B cell (primary cell): ENCODE results near the gene GLI3. TPM values are rescaled to one million over a fixed set of nuclear protein-coding genes. Genes with fewer than 3 reads are reported as not detected.

ENCODE experiments used
- ATAC-seq: fragments of 200-7000 bp; cut with Tn5 transposase; one replicate; pipeline ENCODE4 v1.10.0; 2021; ENCODE audit warnings: low read depth, mild to moderate bottlenecking, moderate number of reproducible peaks, moderate library complexity
- CTCF ChIA-PET: fragments of 350-600 bp; sonication (Branson Sonifier 250); formaldehyde crosslinking; loops from one replicate; lab custom pipeline; 2021; ENCODE audit warnings: antibody characterized with exemption, inconsistent platforms; lab: Charles Lee
- POLR2A ChIA-PET: fragments of 350-600 bp; sonication (Branson Sonifier 250); formaldehyde crosslinking; loops from one replicate; lab custom pipeline; 2021; ENCODE audit warnings: antibody characterized with exemption; lab: Charles Lee
- DNase-seq: peaks from one replicate; pipeline ENCODE4 v3.0.0; 2013
- H2AFZ ChIP-seq: 2 replicates; pipeline ENCODE4 v1.6.1; 2012; ENCODE audit warnings: mild to moderate bottlenecking, low read depth, low read length; ENCODE audit not compliant: insufficient read depth, poor library complexity, severe bottlenecking
- H3K27ac ChIP-seq, 2 donors: 1 replicate in 1 of 2; 2 replicates in 1 of 2; pipeline ENCODE4 v1.5.1; 2012 to 2013; ENCODE audit warnings: low read length in 2 of 2, mild to moderate bottlenecking in 2 of 2, moderate library complexity in 1 of 2
- H3K27me3 ChIP-seq, 4 experiments: fragments of 200-600 bp in 1 of 4; sonication (generic) in 1 of 4; replicated peaks in 1 of 4; 1 replicate in 2 of 4; 2 replicates in 2 of 4; pipeline versions ENCODE4 v1.6.1 to v1.7.0; 2013 to 2016; ENCODE audit warnings: low read length in 3 of 4, mild to moderate bottlenecking in 2 of 4, mixed read lengths in 1 of 4, moderate library complexity in 1 of 4; ENCODE audit not compliant: insufficient read depth in 4 of 4, control insufficient read depth in 3 of 4; ENCODE audit errors: control extremely low read depth in 1 of 4
- H3K36me3 ChIP-seq, 2 experiments: replicated peaks in 1 of 2; 1 replicate in 1 of 2; 2 replicates in 1 of 2; pipeline versions ENCODE4 v1.6.1 to v1.7.1; 2013; ENCODE audit warnings: low read length in 1 of 2; ENCODE audit not compliant: insufficient read depth in 2 of 2, control insufficient read depth in 1 of 2; ENCODE audit errors: control extremely low read depth in 1 of 2, extremely low read depth in 1 of 2
- H3K4me1 ChIP-seq, 2 donors: fragments of 200-600 bp in 1 of 2; sonication (generic) in 1 of 2; 1 replicate in 1 of 2; 2 replicates in 1 of 2; pipeline versions ENCODE4 v1.5.1 to v1.6.1; 2013 to 2017; ENCODE audit warnings: low read length in 2 of 2; ENCODE audit not compliant: control insufficient read depth in 2 of 2, insufficient read depth in 2 of 2
- H3K4me2 ChIP-seq: replicated peaks from 2 replicates; pipeline ENCODE3; 2012; ENCODE audit warnings: mild to moderate bottlenecking, low read depth, low read length; ENCODE audit not compliant: poor library complexity, severe bottlenecking
- H3K4me3 ChIP-seq, 5 experiments: fragments of 200-600 bp in 1 of 5; sonication (generic) in 1 of 5; 1 replicate in 3 of 5; 2 replicates in 2 of 5; pipeline versions ENCODE4 v1.5.1 to v1.7.0; 2011 to 2016; ENCODE audit warnings: low read length in 4 of 5, mild to moderate bottlenecking in 4 of 5, low read depth in 2 of 5, control low read depth in 1 of 5, moderate library complexity in 1 of 5; ENCODE audit not compliant: insufficient read depth in 1 of 5; ENCODE audit errors: control extremely low read depth in 1 of 5, extremely low read depth in 1 of 5
- H3K79me2 ChIP-seq: fragments of 200-600 bp; sonication (generic); one replicate; pipeline ENCODE4 v1.6.0; 2016; ENCODE audit warnings: low read length; ENCODE audit not compliant: control insufficient read depth, insufficient read depth
- H3K9ac ChIP-seq: fragments of 200-600 bp; sonication (generic); 2 replicates; pipeline ENCODE4 v1.6.1; 2017; ENCODE audit warnings: mild to moderate bottlenecking, low read length, moderate library complexity
- H3K9me3 ChIP-seq, 3 donors: one replicate each; pipeline versions ENCODE4 v1.6.1 to v1.7.1; 2013; ENCODE audit warnings: low read length in 2 of 3; ENCODE audit not compliant: control insufficient read depth in 2 of 3, insufficient read depth in 1 of 3; ENCODE audit errors: control extremely low read depth in 1 of 3
- H4K20me1 ChIP-seq: 2 replicates; pipeline ENCODE4 v1.6.0; 2012; ENCODE audit warnings: mild to moderate bottlenecking, low read length; ENCODE audit not compliant: insufficient read depth, control insufficient read depth, poor library complexity, severe bottlenecking
- H3K27ac Mint-ChIP-seq: one replicate; pipeline ENCODE4 v1.8.0; 2021; ENCODE audit warnings: mixed read lengths
- H3K27me3 Mint-ChIP-seq: one replicate; pipeline ENCODE4 v1.8.0; 2021; ENCODE audit warnings: mixed read lengths
- H3K4me1 Mint-ChIP-seq: one replicate; pipeline ENCODE4 v1.8.0; 2021; ENCODE audit warnings: mixed read lengths
- H3K4me3 Mint-ChIP-seq: one replicate; pipeline ENCODE4 v1.8.0; 2021; ENCODE audit warnings: mixed read lengths
- H3K9me3 Mint-ChIP-seq: one replicate; pipeline ENCODE4 v1.8.0; 2022; ENCODE audit warnings: mixed read lengths; ENCODE audit not compliant: insufficient read depth
- EZH2 ChIP-seq: IDR thresholded peaks from 2 replicates; pipeline ENCODE4 v1.6.1; 2012; ENCODE audit warnings: borderline replicate concordance, low read depth, mild to moderate bottlenecking, moderate library complexity, low read length; ENCODE audit not compliant: insufficient read depth, poor library complexity, severe bottlenecking
- WGBS: methylation state at CpG from one replicate; pipeline ENCODE4 v1.1.5; 2013; ENCODE audit warnings: missing lambda C conversion rate; ENCODE audit not compliant: insufficient coverage; 5-methylcytosine and 5-hydroxymethylcytosine counted together
- intact Hi-C: fragments of 100-400 bp; cut with micrococcal nuclease; formaldehyde crosslinking; loops from one replicate; pipeline ENCODE4 v1.10.0; 2022
- polyA plus RNA-seq: library from polyadenylated mRNA; depleted of rRNA; stranded (reverse); fragments of >200 nt; gene quantifications from 2 replicates; pipeline ENCODE4 v1.2.3, GENCODE V29; 2012
- total RNA-seq, 2 donors: library from RNA; stranded (reverse); fragments of 120-200 nt in 1 of 2; gene quantifications; 1 replicate in 1 of 2; 2 replicates in 1 of 2; pipeline versions ENCODE4 v1.2.3 to v1.2.4, GENCODE V29; 2013 to 2022
- TF ChIP-seq, protein P1 (sequence below): fragments of 200-600 bp; IDR thresholded peaks from one replicate; pipeline ENCODE4 v1.8.0; 2022; ENCODE audit warnings: antibody characterized with exemption, mild to moderate bottlenecking

Gene GLI3
- total and polyA plus RNA-seq, 2 donors (not counting 1 experiment from before 2014, with no cell fraction given), result not detected

DNA sequence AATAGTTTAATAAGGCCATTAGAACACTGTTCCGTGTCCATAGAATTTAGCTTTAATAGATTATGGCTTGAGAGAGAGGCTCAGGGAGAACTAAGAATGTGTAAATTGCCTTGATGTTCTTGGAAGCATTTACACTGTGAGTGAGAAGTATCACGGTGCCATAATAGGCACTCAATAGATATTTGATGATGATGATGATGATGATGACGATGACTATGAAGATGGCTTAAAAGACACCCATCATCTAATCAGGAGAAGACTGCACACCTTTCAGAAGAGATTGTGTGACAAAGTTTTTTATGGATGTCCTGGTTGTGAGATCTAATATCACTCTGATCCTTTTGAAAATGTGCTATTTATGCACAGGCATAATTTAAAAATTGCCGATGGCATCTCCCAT lies 264.2 kb downstream of the GLI3 start:
- intact Hi-C loops, result loop anchor here (10.0 kb wide), 1 partner anchor 912 kb away; no protein-coding TSS in a partner anchor
- Mint-ChIP-seq H3K27ac (no peak overlapping the region), H3K4me1 (no peaks in the 10 kb centered on the region), H3K4me3 (no peak overlapping the region), H3K27me3 (no peaks in the 10 kb centered on the region), H3K9me3 (no peaks in the 10 kb centered on the region)
- Histone ChIP-seq H3K36me3 (no peaks in the 10 kb centered on the region), H3K4me3 (no peak overlapping the region), H2AFZ (no peak overlapping the region), H3K9me3 (no peaks in the 10 kb centered on the region), H3K9ac (no peak overlapping the region), H3K4me2 (no peak overlapping the region), H3K27me3 (peaks cover 0 to 3% (median 0%) of the 10 kb centered on the region in 4 experiments), H3K79me2 (no peaks in the 10 kb centered on the region), H4K20me1 (no peaks in the 10 kb centered on the region), H3K27ac (no peak overlapping the region), H3K4me1 (no peaks in the 10 kb centered on the region)
- CTCF ChIA-PET, result no interaction called here
- no peak for ATAC-seq
- POLR2A ChIA-PET, result no interaction called here
- TF ChIP-seq EZH2, result no peak
- TF ChIP-seq, protein P1, sequence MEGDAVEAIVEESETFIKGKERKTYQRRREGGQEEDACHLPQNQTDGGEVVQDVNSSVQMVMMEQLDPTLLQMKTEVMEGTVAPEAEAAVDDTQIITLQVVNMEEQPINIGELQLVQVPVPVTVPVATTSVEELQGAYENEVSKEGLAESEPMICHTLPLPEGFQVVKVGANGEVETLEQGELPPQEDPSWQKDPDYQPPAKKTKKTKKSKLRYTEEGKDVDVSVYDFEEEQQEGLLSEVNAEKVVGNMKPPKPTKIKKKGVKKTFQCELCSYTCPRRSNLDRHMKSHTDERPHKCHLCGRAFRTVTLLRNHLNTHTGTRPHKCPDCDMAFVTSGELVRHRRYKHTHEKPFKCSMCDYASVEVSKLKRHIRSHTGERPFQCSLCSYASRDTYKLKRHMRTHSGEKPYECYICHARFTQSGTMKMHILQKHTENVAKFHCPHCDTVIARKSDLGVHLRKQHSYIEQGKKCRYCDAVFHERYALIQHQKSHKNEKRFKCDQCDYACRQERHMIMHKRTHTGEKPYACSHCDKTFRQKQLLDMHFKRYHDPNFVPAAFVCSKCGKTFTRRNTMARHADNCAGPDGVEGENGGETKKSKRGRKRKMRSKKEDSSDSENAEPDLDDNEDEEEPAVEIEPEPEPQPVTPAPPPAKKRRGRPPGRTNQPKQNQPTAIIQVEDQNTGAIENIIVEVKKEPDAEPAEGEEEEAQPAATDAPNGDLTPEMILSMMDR, result no peak
- no peak for DNase-seq
- WGBS, result 100% methylated on average over 1 of the region's 4 CpGs

DNA sequence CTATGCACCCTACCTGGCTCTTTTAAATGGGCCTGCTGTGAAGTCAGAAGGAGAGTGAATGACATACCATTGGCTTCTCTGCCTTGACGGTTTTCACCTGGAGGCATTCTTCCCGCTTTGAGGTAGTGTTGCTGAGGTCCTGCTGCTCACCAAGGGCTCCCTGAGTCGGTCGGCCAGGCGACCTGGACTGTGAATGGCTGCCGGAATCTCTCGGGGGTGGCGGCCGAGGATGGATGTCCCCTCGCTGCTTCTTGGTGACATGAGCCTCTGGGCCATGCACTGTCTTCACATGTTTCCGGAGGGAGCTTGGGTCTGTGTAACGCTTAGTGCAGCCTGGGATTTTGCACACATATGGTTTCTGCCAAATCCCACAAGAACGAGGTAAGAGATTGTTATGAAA lies 264.7 kb downstream of the GLI3 start:
- Mint-ChIP-seq H3K4me1 (no peaks in the 10 kb centered on the region), H3K27me3 (no peaks in the 10 kb centered on the region), H3K9me3 (no peaks in the 10 kb centered on the region), H3K27ac (no peak overlapping the region), H3K4me3 (no peak overlapping the region)
- Histone ChIP-seq H3K4me3 (no peak overlapping the region), H3K36me3 (no peaks in the 10 kb centered on the region), H3K4me2 (no peak overlapping the region), H3K9ac (no peak overlapping the region), H3K9me3 (no peaks in the 10 kb centered on the region), H3K79me2 (no peaks in the 10 kb centered on the region), H4K20me1 (no peaks in the 10 kb centered on the region), H3K27ac (no peak overlapping the region), H3K4me1 (no peaks in the 10 kb centered on the region), H2AFZ (no peak overlapping the region), H3K27me3 (peaks cover 0 to 3% (median 0%) of the 10 kb centered on the region in 4 experiments)
- intact Hi-C loops, result loop anchor here (10.0 kb wide), 1 partner anchor 913 kb away; no protein-coding TSS in a partner anchor
- ChIA-PET CTCF (no interaction called here), POLR2A (no interaction called here)
- WGBS, result 96% methylated on average over 11 of the region's 13 CpGs
- ATAC-seq, result no peak
- no peak for TF ChIP-seq EZH2
- TF ChIP-seq, protein P1, result no peak
- no peak for DNase-seq
